ENCODE results near the gene TBX19. TPM values are rescaled to one million over a fixed set of nuclear protein-coding genes. Genes with fewer than 3 reads are reported as not detected.

Gene TBX19
- total and polyA plus RNA-seq, 2 experiments from 2014 or later, result 0.57 to 1.9 TPM

GRCh38 chr1:168235937-168236336, 44.7 kb upstream of the TBX19 start:
- no peaks in the 10 kb centered on the region for H3K9me3 ChIP-seq (ENCODE audit: low read depth)
- H3K36me3 ChIP-seq (replicated peaks; ENCODE audit: insufficient read depth, low read depth), result no peaks in the 10 kb centered on the region
- no peak overlapping the region for H3K4me3 ChIP-seq
- WGBS (ENCODE audit: low lambda C conversion rate, missing lambda C conversion rate), result 70% methylated on average over 3 of the region's 3 CpGs
- H2AFZ ChIP-seq, result no peak overlapping the region
- H3K27me3 ChIP-seq, result no peaks in the 10 kb centered on the region
- H3K9me2 ChIP-seq (replicated peaks; ENCODE audit: insufficient read depth), result no peaks in the 10 kb centered on the region
- no peak overlapping the region for H3K27ac ChIP-seq
- DNase-seq (ENCODE audit: low spot score), result peak; percentile 15
- peaks cover 8% of the 10 kb centered on the region for H4K20me1 ChIP-seq (ENCODE audit: insufficient read depth, poor library complexity, severe bottlenecking)
- peaks cover 11% of the 10 kb centered on the region for H3K4me1 ChIP-seq (ENCODE audit: insufficient read depth)
- H3K79me2 ChIP-seq, result peaks cover 38% of the 10 kb centered on the region
- no peak overlapping the region for H3K4me2 ChIP-seq
- TF ChIP-seq EZH2 (IDR thresholded peaks at IDR 0.05; ENCODE audit: borderline replicate concordance), result no peak
- no peak for TF ChIP-seq EZH2phosphoT487 (IDR thresholded peaks at IDR 0.05; ENCODE audit: low read depth, severe bottlenecking, unreplicated experiment)
- no peak for TF ChIP-seq CTCF (IDR thresholded peaks at IDR 0.05; ENCODE audit: poor library complexity)

- H3K4me1 ChIP-seq (ENCODE audit: insufficient read depth), result peaks cover 11% of the 10 kb centered on the region
- no peaks in the 10 kb centered on the region for H3K9me2 ChIP-seq (replicated peaks; ENCODE audit: insufficient read depth)
- H3K4me2 ChIP-seq, result no peak overlapping the region
- H3K36me3 ChIP-seq (replicated peaks; ENCODE audit: insufficient read depth, low read depth), result no peaks in the 10 kb centered on the region
- peaks cover 28% of the 10 kb centered on the region for H3K79me2 ChIP-seq
- H3K9me3 ChIP-seq (ENCODE audit: low read depth), result no peaks in the 10 kb centered on the region
- H4K20me1 ChIP-seq (ENCODE audit: insufficient read depth, poor library complexity, severe bottlenecking), result peaks cover 8% of the 10 kb centered on the region
- H3K27ac ChIP-seq, result peak overlapping the region; percentile 40
- DNase-seq (ENCODE audit: low spot score), result no peak
- H3K27me3 ChIP-seq, result no peaks in the 10 kb centered on the region
- no peak overlapping the region for H3K4me3 ChIP-seq
- no peak for TF ChIP-seq EZH2phosphoT487 (IDR thresholded peaks at IDR 0.05; ENCODE audit: low read depth, severe bottlenecking, unreplicated experiment)
- no peak for TF ChIP-seq CTCF (IDR thresholded peaks at IDR 0.05; ENCODE audit: poor library complexity)
- no peak for TF ChIP-seq EZH2 (IDR thresholded peaks at IDR 0.05; ENCODE audit: borderline replicate concordance)
- 89% methylated on average over 7 of the region's 7 CpGs for WGBS (ENCODE audit: low lambda C conversion rate, missing lambda C conversion rate)
- H2AFZ ChIP-seq, result no peak overlapping the region
Measured at GRCh38 chr1:168236836-168237611, 43.7 kb upstream of the TBX19 start.

- Histone ChIP-seq H3K27ac (peak overlapping the region; percentile 64), H3K4me3 (no peak overlapping the region), H3K9me3 (ENCODE audit: low read depth) (no peaks in the 10 kb centered on the region), H3K36me3 (replicated peaks; ENCODE audit: insufficient read depth, low read depth) (peaks cover 4% of the 10 kb centered on the region), H3K9me2 (replicated peaks; ENCODE audit: insufficient read depth) (no peaks in the 10 kb centered on the region), H3K4me1 (ENCODE audit: insufficient read depth) (peaks cover 5% of the 10 kb centered on the region), H3K4me2 (no peak overlapping the region), H2AFZ (no peak overlapping the region), H3K79me2 (peaks cover 16% of the 10 kb centered on the region), H4K20me1 (ENCODE audit: insufficient read depth, poor library complexity, severe bottlenecking) (no peaks in the 10 kb centered on the region), H3K27me3 (no peaks in the 10 kb centered on the region)
- TF ChIP-seq EZH2 (IDR thresholded peaks at IDR 0.05; ENCODE audit: borderline replicate concordance) (no peak), CTCF (IDR thresholded peaks at IDR 0.05; ENCODE audit: poor library complexity) (no peak), EZH2phosphoT487 (IDR thresholded peaks at IDR 0.05; ENCODE audit: low read depth, severe bottlenecking, unreplicated experiment) (no peak)
- 54% methylated on average over 2 of the region's 2 CpGs for WGBS (ENCODE audit: low lambda C conversion rate, missing lambda C conversion rate)
- no peak for DNase-seq (ENCODE audit: low spot score)
Measured at GRCh38 chr1:168243198-168243597, 37.5 kb upstream of the TBX19 start.

Data from hepatocyte (in vitro differentiated cells).